ENCODE measurements around the gene NUP62.

NUP62 gene

GRCh38 chr19:49908480-49909420 lies 20.6 kb downstream of the NUP62 start:
- TF ChIP-seq ISL1 (CRISPR knock-in tag; IDR thresholded peaks at IDR 0.05) (no peak), TCF4 (CRISPR knock-in tag; IDR thresholded peaks at IDR 0.05; ENCODE audit: borderline replicate concordance) (no peak), ZNF565 (CRISPR knock-in tag; conservative IDR thresholded peaks at IDR 0.05; ENCODE audit: low read depth) (no peak), ESRRG (CRISPR knock-in tag; IDR thresholded peaks at IDR 0.05) (no peak), PPARA (CRISPR knock-in tag; IDR thresholded peaks at IDR 0.05; ENCODE audit: borderline replicate concordance) (no peak), ZFP3 (CRISPR knock-in tag; IDR thresholded peaks at IDR 0.05) (no peak), SNAI2 (CRISPR knock-in tag; IDR thresholded peaks at IDR 0.05) (no peak), PATZ1 (CRISPR knock-in tag; IDR thresholded peaks at IDR 0.05; ENCODE audit: borderline replicate concordance) (no peak), TOX (CRISPR knock-in tag; IDR thresholded peaks at IDR 0.05; ENCODE audit: borderline replicate concordance) (no peak), ARNTL (CRISPR knock-in tag; IDR thresholded peaks at IDR 0.05; ENCODE audit: borderline replicate concordance, low read depth) (no peak), ZNF8 (CRISPR knock-in tag; IDR thresholded peaks at IDR 0.05) (no peak), CREB5 (CRISPR knock-in tag; IDR thresholded peaks at IDR 0.05; ENCODE audit: low read depth) (no peak), ZC3H10 (CRISPR knock-in tag; IDR thresholded peaks at IDR 0.05) (no peak), TSHZ2 (CRISPR knock-in tag; IDR thresholded peaks at IDR 0.05) (no peak), CSRNP3 (CRISPR knock-in tag; IDR thresholded peaks at IDR 0.05) (no peak), POU6F1 (CRISPR knock-in tag; IDR thresholded peaks at IDR 0.05; ENCODE audit: borderline replicate concordance, low read depth) (no peak), BACH2 (CRISPR knock-in tag; IDR thresholded peaks at IDR 0.05; ENCODE audit: borderline replicate concordance) (no peak)

GRCh38 chr19:49907745-49908446 lies 21.4 kb downstream of the NUP62 start:
- ATAC-seq = no peak
- TF ChIP-seq SNAI2 (CRISPR knock-in tag; IDR thresholded peaks at IDR 0.05) = no peak
- TF ChIP-seq ZFP30 (CRISPR knock-in tag; IDR thresholded peaks at IDR 0.05) = no peak
- no peak for TF ChIP-seq BACH2 (CRISPR knock-in tag; IDR thresholded peaks at IDR 0.05; ENCODE audit: borderline replicate concordance)
- TF ChIP-seq OSR1 (CRISPR knock-in tag; IDR thresholded peaks at IDR 0.05) = no peak
- TF ChIP-seq POU6F1 (CRISPR knock-in tag; IDR thresholded peaks at IDR 0.05; ENCODE audit: borderline replicate concordance, low read depth) = no peak
- no peak for TF ChIP-seq PATZ1 (CRISPR knock-in tag; IDR thresholded peaks at IDR 0.05; ENCODE audit: borderline replicate concordance)
- no peak for TF ChIP-seq ISL1 (CRISPR knock-in tag; IDR thresholded peaks at IDR 0.05)
- TF ChIP-seq GLIS3 (CRISPR knock-in tag; IDR thresholded peaks at IDR 0.05) = no peak
- TF ChIP-seq ZC3H10 (CRISPR knock-in tag; IDR thresholded peaks at IDR 0.05) = no peak
- TF ChIP-seq CREB5 (CRISPR knock-in tag; IDR thresholded peaks at IDR 0.05; ENCODE audit: low read depth) = no peak
- no peak for TF ChIP-seq PPARA (CRISPR knock-in tag; IDR thresholded peaks at IDR 0.05; ENCODE audit: borderline replicate concordance)
- TF ChIP-seq TCF4 (CRISPR knock-in tag; IDR thresholded peaks at IDR 0.05; ENCODE audit: borderline replicate concordance) = no peak
- TF ChIP-seq ZFP3 (CRISPR knock-in tag; IDR thresholded peaks at IDR 0.05) = no peak
- TF ChIP-seq ZNF565 (CRISPR knock-in tag; conservative IDR thresholded peaks at IDR 0.05; ENCODE audit: low read depth) = no peak

More at GRCh38 chr19:49908480-49909420, 20.6 kb downstream of the NUP62 start:
- no peak for ATAC-seq
